Vein endothelial cell (primary cell): ENCODE results near the gene NKAIN2. TPM values are rescaled to one million over a fixed set of nuclear protein-coding genes. Genes with fewer than 3 reads are reported as not detected.

Source experiments
- total RNA-seq: library from RNA; depleted of rRNA; stranded (reverse); fragments of >200 nt; gene quantifications from 2 replicates; pipeline ENCODE4 v1.2.3, GENCODE V29; 2012

Gene NKAIN2
- not detected in 2 replicates for total RNA-seq

GRCh38 chr6:123803504-123804013, at the start of gene NKAIN2:
TSS of gene NKAIN2 (plus strand) at chr6:123803865.

Other genes with a start within 250 kb of the NKAIN2 start
- gene TRDN, start 166.9 kb upstream of the NKAIN2 start, total RNA-seq = not detected in 2 replicates